ENCODE data around the gene LIPT2. TPM values are rescaled to one million over a fixed set of nuclear protein-coding genes. Genes with fewer than 3 reads are reported as not detected.

The LIPT2 gene
- total RNA-seq, 2 experiments from 2014 or later: 10.7 to 10.9 TPM

DNA sequence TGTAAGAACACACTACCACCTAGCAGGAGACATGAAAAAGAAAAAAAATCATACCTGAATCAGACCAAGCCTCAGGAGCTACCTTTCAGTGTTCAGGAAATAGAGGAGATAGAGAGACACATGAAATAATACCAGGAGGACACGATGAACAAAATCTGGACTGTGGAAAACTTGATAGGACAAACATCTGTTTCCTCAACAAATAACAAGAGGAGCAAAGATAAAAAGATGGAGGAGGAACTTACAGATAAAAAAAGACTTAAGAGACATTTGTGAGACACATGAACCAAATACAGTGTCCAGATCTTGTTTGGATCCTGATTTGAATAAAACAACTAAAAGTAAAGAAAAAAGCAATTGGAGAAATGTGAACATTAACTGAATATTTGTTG, 13.8 kb downstream of the LIPT2 start:
- ChIA-PET CTCF (no interaction called here), POLR2A (interaction anchor here (0.7 kb wide), 1 partner anchor 198 kb away, joined by 3 read pairs; no protein-coding TSS in a partner anchor)
- H3K27me3 Mint-ChIP-seq: no peaks in the 10 kb centered on the region
- Histone ChIP-seq H3K4me1 (ENCODE audit: insufficient read depth, low read length) (no peaks in the 10 kb centered on the region), H3K9me3 (ENCODE audit: control insufficient read depth in 1 of 2, insufficient read depth in 1 of 2, low read length in 2 of 2) (no peaks in the 10 kb centered on the region), H3K36me3 (ENCODE audit: insufficient read depth, low read length) (no peaks in the 10 kb centered on the region), H3K4me3 (ENCODE audit: low read length) (no peak overlapping the region), H3K27me3 (ENCODE audit: control insufficient read depth in 1 of 2, insufficient read depth in 2 of 2, low read length in 2 of 2) (no peaks in the 10 kb centered on the region), H3K27ac (ENCODE audit: low read depth in 1 of 2, low read length in 2 of 2) (no peak overlapping the region)
- H3K27ac Mint-ChIP-seq: no peak overlapping the region
- H3K36me3 Mint-ChIP-seq (ENCODE audit: low read depth): no peaks in the 10 kb centered on the region
- no peak for ATAC-seq (ENCODE audit: poor library complexity)
- TF ChIP-seq, protein P1, sequence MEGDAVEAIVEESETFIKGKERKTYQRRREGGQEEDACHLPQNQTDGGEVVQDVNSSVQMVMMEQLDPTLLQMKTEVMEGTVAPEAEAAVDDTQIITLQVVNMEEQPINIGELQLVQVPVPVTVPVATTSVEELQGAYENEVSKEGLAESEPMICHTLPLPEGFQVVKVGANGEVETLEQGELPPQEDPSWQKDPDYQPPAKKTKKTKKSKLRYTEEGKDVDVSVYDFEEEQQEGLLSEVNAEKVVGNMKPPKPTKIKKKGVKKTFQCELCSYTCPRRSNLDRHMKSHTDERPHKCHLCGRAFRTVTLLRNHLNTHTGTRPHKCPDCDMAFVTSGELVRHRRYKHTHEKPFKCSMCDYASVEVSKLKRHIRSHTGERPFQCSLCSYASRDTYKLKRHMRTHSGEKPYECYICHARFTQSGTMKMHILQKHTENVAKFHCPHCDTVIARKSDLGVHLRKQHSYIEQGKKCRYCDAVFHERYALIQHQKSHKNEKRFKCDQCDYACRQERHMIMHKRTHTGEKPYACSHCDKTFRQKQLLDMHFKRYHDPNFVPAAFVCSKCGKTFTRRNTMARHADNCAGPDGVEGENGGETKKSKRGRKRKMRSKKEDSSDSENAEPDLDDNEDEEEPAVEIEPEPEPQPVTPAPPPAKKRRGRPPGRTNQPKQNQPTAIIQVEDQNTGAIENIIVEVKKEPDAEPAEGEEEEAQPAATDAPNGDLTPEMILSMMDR (IDR thresholded peaks at IDR 0.05): no peak
- no peaks in the 10 kb centered on the region for H3K9me3 Mint-ChIP-seq
- no peak overlapping the region for H3K4me3 Mint-ChIP-seq
- no peak for DNase-seq
- intact Hi-C loops (cut with DNase I, micrococcal nuclease): no loop called here
- no peaks in the 10 kb centered on the region for H3K4me1 Mint-ChIP-seq (ENCODE audit: low read depth)

- Histone ChIP-seq H3K36me3 (ENCODE audit: insufficient read depth, low read length) (no peaks in the 10 kb centered on the region), H3K27me3 (ENCODE audit: control insufficient read depth in 1 of 2, insufficient read depth in 2 of 2, low read length in 2 of 2) (no peaks in the 10 kb centered on the region), H3K9me3 (ENCODE audit: control insufficient read depth in 1 of 2, insufficient read depth in 1 of 2, low read length in 2 of 2) (no peaks in the 10 kb centered on the region), H3K4me3 (ENCODE audit: low read length) (no peak overlapping the region), H3K27ac (ENCODE audit: low read depth in 1 of 2, low read length in 2 of 2) (no peak overlapping the region), H3K4me1 (ENCODE audit: insufficient read depth, low read length) (no peaks in the 10 kb centered on the region)
- no peak overlapping the region for H3K4me3 Mint-ChIP-seq
- no peak for DNase-seq
- no peaks in the 10 kb centered on the region for H3K4me1 Mint-ChIP-seq (ENCODE audit: low read depth)
- no peaks in the 10 kb centered on the region for H3K9me3 Mint-ChIP-seq
- TF ChIP-seq, protein P1 (IDR thresholded peaks at IDR 0.05): no peak
- no peak for ATAC-seq (ENCODE audit: poor library complexity)
- intact Hi-C loops (cut with DNase I, micrococcal nuclease): no loop called here
- ChIA-PET POLR2A (interaction anchor here (1.7 kb wide), 1 partner anchor 14 kb away, joined by 4 read pairs; the partner anchor contains the start of gene LIPT2), CTCF (no interaction called here)
- H3K27me3 Mint-ChIP-seq: no peaks in the 10 kb centered on the region
- no peaks in the 10 kb centered on the region for H3K36me3 Mint-ChIP-seq (ENCODE audit: low read depth)
- no peak overlapping the region for H3K27ac Mint-ChIP-seq
These were observed 14.4 kb downstream of the LIPT2 start for GRCh38 chr11:74478877-74479731.

DNA sequence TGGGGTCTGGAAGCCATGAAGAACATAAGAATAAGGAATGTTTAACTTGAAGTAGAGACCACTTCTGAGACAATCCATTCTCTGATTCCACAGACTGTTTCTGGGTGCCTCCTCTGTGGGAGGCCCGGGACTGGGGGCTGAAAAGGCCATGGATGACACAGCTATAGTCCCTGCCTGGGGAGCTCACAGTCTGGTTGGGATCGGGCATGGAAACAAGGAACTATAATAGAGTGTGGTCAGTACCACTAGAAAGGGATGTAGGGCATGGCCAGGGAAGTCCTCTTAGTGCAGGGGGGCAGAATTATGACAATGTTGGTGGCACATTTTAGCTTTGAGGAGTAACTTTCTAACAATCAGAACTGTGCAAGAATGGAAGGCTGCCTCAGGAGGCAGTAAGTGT, 17.0 kb downstream of the LIPT2 start:
- Histone ChIP-seq H3K27me3 (ENCODE audit: control insufficient read depth in 1 of 2, insufficient read depth in 2 of 2, low read length in 2 of 2) (no peaks in the 10 kb centered on the region), H3K36me3 (ENCODE audit: insufficient read depth, low read length) (no peaks in the 10 kb centered on the region), H3K4me1 (ENCODE audit: insufficient read depth, low read length) (no peaks in the 10 kb centered on the region), H3K9me3 (ENCODE audit: control insufficient read depth in 1 of 2, insufficient read depth in 1 of 2, low read length in 2 of 2) (no peaks in the 10 kb centered on the region), H3K4me3 (ENCODE audit: low read length) (no peak overlapping the region), H3K27ac (ENCODE audit: low read depth in 1 of 2, low read length in 2 of 2) (no peak overlapping the region)
- TF ChIP-seq, protein P1 (IDR thresholded peaks at IDR 0.05): no peak
- Mint-ChIP-seq H3K27ac (no peak overlapping the region), H3K4me1 (ENCODE audit: low read depth) (no peaks in the 10 kb centered on the region), H3K4me3 (no peak overlapping the region), H3K9me3 (no peaks in the 10 kb centered on the region), H3K36me3 (ENCODE audit: low read depth) (no peaks in the 10 kb centered on the region), H3K27me3 (peaks cover 6% of the 10 kb centered on the region)
- DNase-seq: no peak
- ATAC-seq (ENCODE audit: poor library complexity): no peak
- ChIA-PET POLR2A (interaction anchor here (1.5 kb wide), 1 partner anchor 17 kb away, joined by 8 read pairs; the partner anchor contains the start of gene LIPT2), CTCF (interaction anchor here (1.3 kb wide), 1 partner anchor 27 kb away, joined by 3 read pairs; no protein-coding TSS in a partner anchor)
- intact Hi-C loops (cut with DNase I, micrococcal nuclease): no loop called here
